H1 (cell line): ENCODE measurements around the gene TMEM116. TPM values are rescaled to one million over a fixed set of nuclear protein-coding genes. Genes with fewer than 3 reads are reported as not detected.
"Not testable (repeated sequence)": the region's sequence is repeated elsewhere in the genome, so short reads cannot be mapped to it uniquely, and the experiment has no call there.

Experiments
- CTCF ChIA-PET: fragments of 300-600 bp; sonication (Branson Sonifier 250); formaldehyde crosslinking; loops from one replicate; lab custom pipeline; 2021; ENCODE audit not compliant: partially characterized antibody; lab: Charles Lee
- POLR2A ChIA-PET: fragments of 300-600 bp; sonication (Branson Sonifier 250); formaldehyde crosslinking; loops from one replicate; lab custom pipeline; 2021; ENCODE audit warnings: inconsistent platforms; ENCODE audit not compliant: partially characterized antibody; lab: Charles Lee
- DNase-seq, 2 experiments: peaks; one replicate each; pipeline versions ENCODE4 v3.0.0 to v3.0.0-alpha.2; 2010 to 2022; ENCODE audit warnings: low spot score in 2 of 2, low read depth in 1 of 2, mixed read lengths in 1 of 2
- FAIRE-seq: peaks from 2 replicates; lab custom pipeline; 2011; peaks lifted over from hg19 to GRCh38; lab: Jason Lieb, UNC
- H2AFZ ChIP-seq: 2 replicates; pipeline ENCODE4 v1.8.1; 2012; ENCODE audit warnings: low read length, inconsistent platforms
- H2AK5ac ChIP-seq: 2 replicates; pipeline ENCODE4 v1.6.1; 2013; ENCODE audit warnings: low read depth, low read length
- H2BK120ac ChIP-seq: replicated peaks from 2 replicates; pipeline ENCODE3; 2013; ENCODE audit warnings: low read depth, low read length, inconsistent platforms
- H2BK12ac ChIP-seq: 2 replicates; pipeline ENCODE4 v1.6.1; 2013; ENCODE audit warnings: low read depth, low read length
- H2BK15ac ChIP-seq: 2 replicates; pipeline ENCODE4 v1.6.1; 2013; ENCODE audit warnings: low read length
- H2BK20ac ChIP-seq: 2 replicates; pipeline ENCODE4 v1.6.1; 2013; ENCODE audit warnings: low read length
- H2BK5ac ChIP-seq: 2 replicates; pipeline ENCODE4 v1.6.1; 2013; ENCODE audit warnings: low read depth, low read length
- H3K14ac ChIP-seq: 2 replicates; pipeline ENCODE4 v1.6.1; 2013; ENCODE audit warnings: inconsistent platforms; ENCODE audit not compliant: insufficient read length
- H3K18ac ChIP-seq: 2 replicates; pipeline ENCODE4 v1.6.1; 2013; ENCODE audit warnings: low read length; ENCODE audit errors: extremely low read depth
- H3K23ac ChIP-seq: 2 replicates; pipeline ENCODE4 v1.6.1; 2013; ENCODE audit warnings: inconsistent platforms; ENCODE audit not compliant: insufficient read length
- H3K23me2 ChIP-seq: 2 replicates; pipeline ENCODE4 v1.6.1; 2013; ENCODE audit warnings: low read depth, low read length
- H3K27ac ChIP-seq: 2 replicates; pipeline ENCODE4 v1.6.1; 2011; ENCODE audit warnings: low read depth, low read length, inconsistent platforms
- H3K27me3 ChIP-seq, 4 experiments: replicated peaks in 1 of 4; 1 replicate in 1 of 4; 2 replicates in 3 of 4; pipeline versions ENCODE4 v1.6.1 to v1.8.1; 2011 to 2013; ENCODE audit warnings: low read length in 3 of 4, mild to moderate bottlenecking in 3 of 4, inconsistent platforms in 2 of 4, mixed read lengths in 2 of 4, moderate library complexity in 1 of 4; ENCODE audit not compliant: control insufficient read depth in 3 of 4, insufficient read depth in 3 of 4; ENCODE audit errors: extremely low read depth in 1 of 4
- H3K36me3 ChIP-seq, 4 experiments: 2 replicates each; pipeline versions ENCODE4 v1.6.1 to v1.8.1; 2011 to 2013; ENCODE audit warnings: mild to moderate bottlenecking in 4 of 4, low read length in 3 of 4, moderate library complexity in 2 of 4, control low read depth in 1 of 4, inconsistent platforms in 1 of 4; ENCODE audit not compliant: insufficient read depth in 4 of 4, control insufficient read depth in 2 of 4
- H3K4ac ChIP-seq: replicated peaks from 2 replicates; pipeline ENCODE3; 2013; ENCODE audit warnings: low read length, low read depth, mixed read lengths, inconsistent platforms; ENCODE audit not compliant: insufficient read length
- H3K4me1 ChIP-seq, 4 experiments: replicated peaks in 1 of 4; 1 replicate in 1 of 4; 2 replicates in 3 of 4; pipeline versions ENCODE4 v1.6.1 to v1.8.1; 2011 to 2013; ENCODE audit warnings: low read length in 3 of 4, inconsistent platforms in 2 of 4, mixed read lengths in 1 of 4; ENCODE audit not compliant: insufficient read depth in 4 of 4, control insufficient read depth in 3 of 4
- H3K4me2 ChIP-seq, 2 experiments: 2 replicates each; pipeline versions ENCODE4 v1.6.1 to v1.8.1; 2011 to 2013; ENCODE audit warnings: low read depth in 2 of 2, low read length in 2 of 2, control low read depth in 1 of 2, inconsistent platforms in 1 of 2, mild to moderate bottlenecking in 1 of 2; ENCODE audit not compliant: insufficient read depth in 1 of 2
- H3K4me3 ChIP-seq, 4 experiments: fragments of 200-600, 300-600 bp in 1 of 4; sonication (generic), shearing (Covaris generic), sonication (Bioruptor Twin) in 1 of 4; 2 replicates each; pipeline versions ENCODE4 v1.5.1 to v1.8.1; 2011 to 2016; ENCODE audit warnings: low read length in 4 of 4, low read depth in 3 of 4, control low read depth in 2 of 4, inconsistent platforms in 2 of 4, mild to moderate bottlenecking in 2 of 4, mixed read lengths in 1 of 4, moderate library complexity in 1 of 4; ENCODE audit not compliant: insufficient read depth in 2 of 4; ENCODE audit errors: extremely low read depth in 1 of 4
- H3K56ac ChIP-seq: replicated peaks from 2 replicates; pipeline ENCODE3; 2013; ENCODE audit warnings: low read depth, mild to moderate bottlenecking, mixed read lengths, low read length, inconsistent platforms; ENCODE audit not compliant: insufficient read length
- H3K79me1 ChIP-seq: 2 replicates; pipeline ENCODE4 v1.6.1; 2013; ENCODE audit warnings: low read depth, low read length, control low read depth
- H3K79me2 ChIP-seq, 2 experiments: 2 replicates each; pipeline versions ENCODE4 v1.6.1 to v1.8.1; 2012 to 2013; ENCODE audit warnings: low read length in 2 of 2, mild to moderate bottlenecking in 2 of 2, inconsistent platforms in 1 of 2; ENCODE audit not compliant: insufficient read depth in 2 of 2, control insufficient read depth in 1 of 2
- H3K9ac ChIP-seq, 4 experiments: replicated peaks in 1 of 4; 1 replicate in 1 of 4; 2 replicates in 3 of 4; pipeline versions ENCODE4 v1.6.1 to v1.8.1; 2011 to 2013; ENCODE audit warnings: low read depth in 3 of 4, low read length in 3 of 4, control low read depth in 2 of 4, mild to moderate bottlenecking in 2 of 4, moderate library complexity in 2 of 4, inconsistent platforms in 1 of 4; ENCODE audit errors: extremely low read depth in 1 of 4
- H3K9me3 ChIP-seq, 2 experiments: 2 replicates each; pipeline versions ENCODE4 v1.6.1 to v1.8.1; 2012 to 2013; ENCODE audit warnings: mild to moderate bottlenecking in 2 of 2, moderate library complexity in 2 of 2, control low read depth in 1 of 2, inconsistent platforms in 1 of 2, low read depth in 1 of 2, low read length in 1 of 2, mixed read lengths in 1 of 2; ENCODE audit not compliant: insufficient read depth in 2 of 2
- H4K20me1 ChIP-seq, 2 experiments: replicated peaks in 1 of 2; 2 replicates each; pipeline versions ENCODE3 to v1.8.1; 2011 to 2013; ENCODE audit warnings: inconsistent platforms in 2 of 2, low read length in 2 of 2, mild to moderate bottlenecking in 1 of 2; ENCODE audit not compliant: insufficient read depth in 2 of 2, control insufficient read depth in 1 of 2
- H4K5ac ChIP-seq: 2 replicates; pipeline ENCODE4 v1.6.1; 2013; ENCODE audit warnings: low read length, low read depth, mixed read lengths, inconsistent platforms; ENCODE audit not compliant: insufficient read length
- H4K8ac ChIP-seq: 2 replicates; pipeline ENCODE4 v1.8.0; 2013; ENCODE audit warnings: mild to moderate bottlenecking, moderate library complexity, low read length, inconsistent platforms; ENCODE audit not compliant: insufficient read depth; ENCODE audit errors: extremely low read depth
- H4K91ac ChIP-seq: replicated peaks from 2 replicates; pipeline ENCODE3; 2013; ENCODE audit warnings: low read length, mixed read lengths, inconsistent platforms; ENCODE audit not compliant: insufficient read length
- CEBPB ChIP-seq: IDR thresholded peaks from 2 replicates; pipeline ENCODE4 v1.6.1; 2012; ENCODE audit warnings: low read depth, low read length
- KDM1A ChIP-seq: fragments of 200-600, 300-600 bp; sonication (generic); IDR thresholded peaks from 2 replicates; pipeline ENCODE4 v1.7.1; 2016; ENCODE audit warnings: mild to moderate bottlenecking, low read length, borderline replicate concordance
- WGBS, 2 experiments: shearing (Covaris generic) in 1 of 2; methylation state at CpG; one replicate each; pipeline versions ENCODE4 v1.1.6 to v1.1.7; 2013 to 2015; ENCODE audit warnings: low lambda C conversion rate in 2 of 2, mixed read lengths in 2 of 2, inconsistent platforms in 1 of 2, low coverage in 1 of 2, missing lambda C conversion rate in 1 of 2; ENCODE audit not compliant: insufficient replicate concordance in 2 of 2, insufficient coverage in 1 of 2, insufficient read length in 1 of 2; ENCODE audit errors: extremely low coverage in 1 of 2, missing lambda C conversion rate in 1 of 2; 5-methylcytosine and 5-hydroxymethylcytosine counted together
- polyA plus RNA-seq, 7 experiments: library from polyadenylated mRNA; depleted of rRNA in 3 of 7; stranded (reverse) in 5 of 7; unstranded in 2 of 7; fragments of >200 nt in 5 of 7; fragments of 200-250 nt in 2 of 7; gene quantifications; 1 replicate in 5 of 7; 2 replicates in 1 of 7; 4 replicates in 1 of 7; pipeline versions ENCODE4 v1.2.1 to v1.2.3, GENCODE V29; 2011 to 2013; ENCODE audit warnings: missing spikeins in 2 of 7, mixed read lengths in 2 of 7
- total RNA-seq: library from RNA; stranded (reverse); fragmentation: NEBNext Ultra II Directional; extraction: Animal tissue kit (Norgen Biotek cat#: 25700); gene quantifications from 2 replicates; pipeline ENCODE4 v1.2.1, GENCODE V29; 2021

Gene TMEM116
- total and polyA plus RNA-seq, 2 of the 8 experiments (the other 6 are each of a cell fraction or from before 2014, with no cell fraction given), result 8.1 to 25.2 TPM

DNA sequence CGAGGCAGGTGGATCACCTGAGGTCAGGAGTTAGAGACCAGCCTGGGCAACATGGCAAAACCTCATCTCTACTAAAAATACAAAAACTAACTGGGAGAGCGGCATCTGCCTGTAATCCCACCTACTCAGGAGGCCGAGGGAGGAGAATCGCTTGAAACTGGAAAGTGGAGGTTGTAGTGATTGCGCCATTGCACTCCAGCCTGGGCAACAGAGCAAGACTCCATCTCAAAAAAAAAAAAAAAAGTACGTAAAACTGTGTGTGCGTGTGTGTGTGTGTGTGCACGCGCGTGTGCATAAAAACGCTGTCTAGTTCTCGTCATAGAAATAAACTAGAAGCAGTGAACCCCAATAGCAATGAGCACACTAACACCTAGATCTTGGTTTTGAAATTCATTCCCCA is 23.6 kb upstream of the TMEM116 start:
- H4K8ac ChIP-seq, H3K27me3 ChIP-seq, H2BK12ac ChIP-seq, H3K79me1 ChIP-seq, H3K9me3 ChIP-seq, FAIRE-seq, H3K27ac ChIP-seq, H2BK15ac ChIP-seq, H3K4me1 ChIP-seq, H3K9ac ChIP-seq, H2AK5ac ChIP-seq, H2BK5ac ChIP-seq, H2BK120ac ChIP-seq, DNase-seq, H3K56ac ChIP-seq, H2AFZ ChIP-seq, H3K4me2 ChIP-seq, H3K4me3 ChIP-seq, H3K23ac ChIP-seq, H3K18ac ChIP-seq, H4K5ac ChIP-seq, H3K23me2 ChIP-seq, H3K4ac ChIP-seq, H2BK20ac ChIP-seq, H4K91ac ChIP-seq, H4K20me1 ChIP-seq, H3K79me2 ChIP-seq, H3K14ac ChIP-seq: not testable (repeated sequence)
- WGBS, 2 experiments, result 91% methylated on average over 12 of the region's 12 CpGs; no CpG with 5 or more reads in 1 of the 2 experiments
- ChIA-PET POLR2A (interaction anchor here (1.0 to 2.0 kb wide), 3 partner anchors 9 to 80 kb away, joined by 3 to 7 read pairs (median 3); no protein-coding TSS in a partner anchor), CTCF (interaction anchor here (0.9 to 1.7 kb wide), 2 partner anchors 51 to 93 kb away, joined by 3 read pairs; no protein-coding TSS in a partner anchor)
- peak; percentile 74 for TF ChIP-seq CEBPB
- TF ChIP-seq KDM1A, result 0 out of 2 replicates have a peak, but pooled peaks have one; percentile 13
- H3K36me3 ChIP-seq, result peaks cover 12 to 82% (median 47%) of the 10 kb centered on the region in 4 experiments
